Measurements from ENCODE around the gene JDP2. TPM values are rescaled to one million over a fixed set of nuclear protein-coding genes. Genes with fewer than 3 reads are reported as not detected.

Gene JDP2
- total and polyA plus RNA-seq, 2 donors (not counting 1 experiment from before 2014, with no cell fraction given): 7.9 to 17.9 TPM

DNA sequence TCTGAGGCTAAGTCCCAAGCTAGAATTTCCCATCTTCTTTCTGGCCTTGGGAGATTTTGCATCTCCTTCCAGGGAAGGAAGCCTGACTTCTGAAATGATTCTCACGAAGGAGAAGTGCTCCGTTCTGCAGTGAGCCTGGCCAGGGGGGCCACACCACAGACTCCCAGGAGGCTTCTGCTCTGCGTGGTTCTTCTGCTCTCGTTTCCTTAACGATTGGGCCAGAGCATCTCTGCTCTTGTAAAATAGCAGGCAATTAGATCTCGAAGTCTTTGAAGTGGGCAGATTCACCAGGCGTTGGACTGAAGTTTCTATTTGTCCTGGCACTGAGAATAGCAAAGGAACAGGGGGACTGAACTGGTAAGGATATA lies 87.8 kb downstream of the JDP2 start:
- intact Hi-C loops (cut with micrococcal nuclease): loop anchor here (1.0 to 10.0 kb wide), 6 partner anchors 8 to 91 kb away; partner anchors contain the start of gene JDP2
- DNase-seq: peak; percentile 86
- 3% methylated on average over 7 of the region's 7 CpGs for WGBS (ENCODE audit: insufficient coverage)

DNA sequence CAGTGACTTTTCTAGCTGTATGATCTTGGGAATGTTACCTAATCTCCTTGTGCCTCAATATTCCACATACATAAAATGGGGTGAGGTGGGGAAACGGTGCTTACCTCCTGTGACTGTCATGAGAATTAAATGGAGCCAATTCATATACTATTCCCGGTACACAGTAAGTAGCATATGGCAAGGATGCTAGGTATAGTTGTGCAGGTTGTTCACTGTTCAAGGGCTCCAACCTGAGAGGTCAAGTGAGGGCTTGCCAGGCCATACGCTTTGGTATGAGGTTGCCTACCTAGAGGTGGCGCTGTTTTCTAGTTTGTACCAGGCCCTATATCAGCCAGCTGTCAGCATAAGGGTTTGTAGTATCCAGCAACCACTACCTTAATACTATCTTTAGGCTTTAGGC lies 90.8 kb downstream of the JDP2 start:
- ATAC-seq (ENCODE audit: low read depth) (no peak), DNase-seq (peak; percentile 46)
- Mint-ChIP-seq H3K9me3 (ENCODE audit: insufficient read depth) (no peaks in the 10 kb centered on the region), H3K4me1 (peaks cover 71% of the 10 kb centered on the region), H3K27me3 (no peaks in the 10 kb centered on the region), H3K4me3 (no peak overlapping the region), H3K27ac (no peak overlapping the region)
- H3K9ac ChIP-seq (ENCODE audit: low read length): no peak overlapping the region
- WGBS (ENCODE audit: insufficient coverage): no CpG with 5 or more reads among the region's 4 CpGs
- POLR2A ChIA-PET: no interaction called here
- intact Hi-C loops (cut with micrococcal nuclease): loop anchor here (10.0 kb wide), 1 partner anchor 94 kb away; the partner anchor contains the start of gene JDP2
- no peaks in the 10 kb centered on the region for H3K36me3 ChIP-seq (replicated peaks in 1 of 2; ENCODE audit: control extremely low read depth in 1 of 2, control insufficient read depth in 1 of 2, extremely low read depth in 1 of 2, insufficient read depth in 2 of 2, low read length in 1 of 2)
- no peak overlapping the region for H3K4me3 ChIP-seq (ENCODE audit: control extremely low read depth in 1 of 5, extremely low read depth in 1 of 5, insufficient read depth in 1 of 5, low read depth in 2 of 5, low read length in 4 of 5)
- no peaks in the 10 kb centered on the region for H4K20me1 ChIP-seq (ENCODE audit: control insufficient read depth, insufficient read depth, low read length, poor library complexity, severe bottlenecking)
- no peak overlapping the region for H3K4me2 ChIP-seq (replicated peaks; ENCODE audit: low read depth, low read length, poor library complexity, severe bottlenecking)
- H3K4me1 ChIP-seq (ENCODE audit: control insufficient read depth in 2 of 2, insufficient read depth in 2 of 2, low read length in 2 of 2): peaks cover 49 to 61% of the 10 kb centered on the region in 2 donors
- no peaks in the 10 kb centered on the region for H3K9me3 ChIP-seq (ENCODE audit: control extremely low read depth in 1 of 3, control insufficient read depth in 2 of 3, insufficient read depth in 1 of 3, low read length in 2 of 3)
- H3K27me3 ChIP-seq (replicated peaks in 1 of 4; ENCODE audit: control extremely low read depth in 1 of 4, control insufficient read depth in 3 of 4, insufficient read depth in 4 of 4, low read length in 3 of 4): no peaks in the 10 kb centered on the region
- peaks cover 30% of the 10 kb centered on the region for H3K79me2 ChIP-seq (ENCODE audit: control insufficient read depth, insufficient read depth, low read length)
- no peak overlapping the region for H2AFZ ChIP-seq (ENCODE audit: insufficient read depth, low read depth, low read length, poor library complexity, severe bottlenecking)
- H3K27ac ChIP-seq (ENCODE audit: low read length in 2 of 2): no peak overlapping the region
- no peak for TF ChIP-seq EZH2 (IDR thresholded peaks at IDR 0.05; ENCODE audit: borderline replicate concordance, insufficient read depth, low read depth, low read length, poor library complexity, severe bottlenecking)
- TF ChIP-seq, protein P1, sequence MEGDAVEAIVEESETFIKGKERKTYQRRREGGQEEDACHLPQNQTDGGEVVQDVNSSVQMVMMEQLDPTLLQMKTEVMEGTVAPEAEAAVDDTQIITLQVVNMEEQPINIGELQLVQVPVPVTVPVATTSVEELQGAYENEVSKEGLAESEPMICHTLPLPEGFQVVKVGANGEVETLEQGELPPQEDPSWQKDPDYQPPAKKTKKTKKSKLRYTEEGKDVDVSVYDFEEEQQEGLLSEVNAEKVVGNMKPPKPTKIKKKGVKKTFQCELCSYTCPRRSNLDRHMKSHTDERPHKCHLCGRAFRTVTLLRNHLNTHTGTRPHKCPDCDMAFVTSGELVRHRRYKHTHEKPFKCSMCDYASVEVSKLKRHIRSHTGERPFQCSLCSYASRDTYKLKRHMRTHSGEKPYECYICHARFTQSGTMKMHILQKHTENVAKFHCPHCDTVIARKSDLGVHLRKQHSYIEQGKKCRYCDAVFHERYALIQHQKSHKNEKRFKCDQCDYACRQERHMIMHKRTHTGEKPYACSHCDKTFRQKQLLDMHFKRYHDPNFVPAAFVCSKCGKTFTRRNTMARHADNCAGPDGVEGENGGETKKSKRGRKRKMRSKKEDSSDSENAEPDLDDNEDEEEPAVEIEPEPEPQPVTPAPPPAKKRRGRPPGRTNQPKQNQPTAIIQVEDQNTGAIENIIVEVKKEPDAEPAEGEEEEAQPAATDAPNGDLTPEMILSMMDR (IDR thresholded peaks at IDR 0.05): peak; percentile 51
- CTCF ChIA-PET: interaction anchor here (0.7 to 13.0 kb wide), 6 partner anchors 17 to 59 kb away, joined by 3 to 108 read pairs (median 6); no protein-coding TSS in a partner anchor

More for the DNA sequence above, 87.8 kb downstream of the JDP2 start:
- Histone ChIP-seq H3K4me1 (ENCODE audit: control insufficient read depth in 2 of 2, insufficient read depth in 2 of 2, low read length in 2 of 2) (peaks cover 29 to 36% of the 10 kb centered on the region in 2 donors), H3K36me3 (replicated peaks in 1 of 2; ENCODE audit: control extremely low read depth in 1 of 2, control insufficient read depth in 1 of 2, extremely low read depth in 1 of 2, insufficient read depth in 2 of 2, low read length in 1 of 2) (no peaks in the 10 kb centered on the region), H3K4me3 (ENCODE audit: control extremely low read depth in 1 of 5, extremely low read depth in 1 of 5, insufficient read depth in 1 of 5, low read depth in 2 of 5, low read length in 4 of 5) (peak overlapping the region; percentile 29 to 62 (median 45)), H2AFZ (ENCODE audit: insufficient read depth, low read depth, low read length, poor library complexity, severe bottlenecking) (peak overlapping the region; percentile 40), H3K79me2 (ENCODE audit: control insufficient read depth, insufficient read depth, low read length) (peaks cover 4% of the 10 kb centered on the region), H3K9ac (ENCODE audit: low read length) (peak overlapping the region; percentile 67), H3K27ac (ENCODE audit: low read length in 2 of 2) (peak overlapping the region; percentile 15 to 55), H4K20me1 (ENCODE audit: control insufficient read depth, insufficient read depth, low read length, poor library complexity, severe bottlenecking) (no peaks in the 10 kb centered on the region), H3K4me2 (replicated peaks; ENCODE audit: low read depth, low read length, poor library complexity, severe bottlenecking) (peak overlapping the region; percentile 93), H3K9me3 (ENCODE audit: control extremely low read depth in 1 of 3, control insufficient read depth in 2 of 3, insufficient read depth in 1 of 3, low read length in 2 of 3) (peaks cover 0 to 7% (median 5%) of the 10 kb centered on the region in 3 donors), H3K27me3 (replicated peaks in 1 of 4; ENCODE audit: control extremely low read depth in 1 of 4, control insufficient read depth in 3 of 4, insufficient read depth in 4 of 4, low read length in 3 of 4) (no peaks in the 10 kb centered on the region)
- Mint-ChIP-seq H3K27me3 (no peaks in the 10 kb centered on the region), H3K4me3 (peak overlapping the region; percentile 91), H3K9me3 (ENCODE audit: insufficient read depth) (peaks cover 2% of the 10 kb centered on the region), H3K27ac (peak overlapping the region; percentile 95), H3K4me1 (peaks cover 47% of the 10 kb centered on the region)
- POLR2A ChIA-PET: interaction anchor here (0.9 to 1.6 kb wide), 4 partner anchors 11 to 34 kb away, joined by 3 to 5 read pairs (median 4); no protein-coding TSS in a partner anchor
- ATAC-seq (ENCODE audit: low read depth): peak; percentile 82
- CTCF ChIA-PET: interaction anchor here (0.9 to 13.0 kb wide), 13 partner anchors 9 to 213 kb away, joined by 3 to 108 read pairs (median 5); partner anchors contain the start of genes BATF and ERG28
- no peak for TF ChIP-seq EZH2 (IDR thresholded peaks at IDR 0.05; ENCODE audit: borderline replicate concordance, insufficient read depth, low read depth, low read length, poor library complexity, severe bottlenecking)
- TF ChIP-seq, protein P1 (IDR thresholded peaks at IDR 0.05): peak; percentile 43

Data from B cell (primary cell).